WTC11 (cell line): Measurements from ENCODE around the gene MAPRE2. TPM values are rescaled to one million over a fixed set of nuclear protein-coding genes. Genes with fewer than 3 reads are reported as not detected.

Experiments
- ATAC-seq: fragments of 200-7000 bp; cut with Tn5 transposase; 2 replicates; pipeline ENCODE4 v1.10.0; 2021; ENCODE audit warnings: mild to moderate bottlenecking, moderate library complexity
- CTCF ChIA-PET: fragments of 300-600 bp; sonication (Branson Sonifier 250); formaldehyde crosslinking; loops from one replicate; lab custom pipeline; 2021; ENCODE audit warnings: antibody characterized with exemption; lab: Charles Lee
- POLR2A ChIA-PET: fragments of 350-600 bp; sonication (Branson Sonifier 250); formaldehyde crosslinking; loops from one replicate; lab custom pipeline; 2021; ENCODE audit warnings: antibody characterized with exemption; lab: Charles Lee
- DNase-seq: peaks from one replicate; pipeline ENCODE4 v3.0.0; 2021; ENCODE audit warnings: low spot score
- H3K27ac Mint-ChIP-seq: 2 replicates; pipeline ENCODE4 v1.8.0; 2021; ENCODE audit warnings: mixed read lengths
- H3K27me3 Mint-ChIP-seq: 2 replicates; pipeline ENCODE4 v1.8.0; 2021; ENCODE audit warnings: low read depth, mild to moderate bottlenecking, moderate library complexity, mixed read lengths
- H3K36me3 Mint-ChIP-seq: 2 replicates; pipeline ENCODE4 v1.8.0; 2021; ENCODE audit warnings: mixed read lengths
- H3K4me1 Mint-ChIP-seq: 2 replicates; pipeline ENCODE4 v1.8.0; 2022; ENCODE audit warnings: mixed read lengths
- H3K4me3 Mint-ChIP-seq: 2 replicates; pipeline ENCODE4 v1.8.0; 2021; ENCODE audit warnings: mild to moderate bottlenecking, moderate library complexity, mixed read lengths
- H3K9me3 Mint-ChIP-seq: 2 replicates; pipeline ENCODE4 v1.8.0; 2021; ENCODE audit warnings: mixed read lengths
- AFF4 ChIP-seq: sonication (generic); formaldehyde crosslinking; IDR thresholded peaks from 2 replicates; pipeline ENCODE4 v1.8.1; 2023; ENCODE audit warnings: mild to moderate bottlenecking, missing genetic modification reagents, borderline replicate concordance
- CBFB ChIP-seq: sonication (generic); formaldehyde crosslinking; IDR thresholded peaks from 2 replicates; pipeline ENCODE4 v1.8.1; 2022; ENCODE audit warnings: mild to moderate bottlenecking, low read depth, missing genetic modification reagents
- EMX1 ChIP-seq: fragments of 250-450 bp; sonication (Bioruptor Pico); IDR thresholded peaks from 2 replicates; pipeline ENCODE4 v1.8.0; 2021; ENCODE audit warnings: mild to moderate bottlenecking
- ERG ChIP-seq: fragments of 250-450 bp; sonication (Bioruptor Pico); IDR thresholded peaks from 2 replicates; pipeline ENCODE4 v1.8.0; 2021; ENCODE audit warnings: mild to moderate bottlenecking
- FOXP1 ChIP-seq: sonication (generic); formaldehyde crosslinking; IDR thresholded peaks from 2 replicates; pipeline ENCODE4 v1.8.0; 2022; ENCODE audit warnings: missing genetic modification reagents, mild to moderate bottlenecking, moderate library complexity, borderline replicate concordance
- GTF2I ChIP-seq: fragments of 250-450 bp; sonication (Bioruptor Pico); conservative IDR thresholded peaks from 2 replicates; pipeline ENCODE4 v1.4.0; 2021; ENCODE audit warnings: mild to moderate bottlenecking
- HMGA2 ChIP-seq: fragments of 250-450 bp; sonication (Bioruptor Pico); IDR thresholded peaks from 2 replicates; pipeline ENCODE4 v1.4.0; 2021; ENCODE audit warnings: mild to moderate bottlenecking, moderate library complexity
- IRF1 ChIP-seq: sonication (generic); formaldehyde crosslinking; IDR thresholded peaks from 2 replicates; pipeline ENCODE4 v1.8.0; 2023; ENCODE audit warnings: missing genetic modification reagents
- JUN ChIP-seq: sonication (generic); formaldehyde crosslinking; IDR thresholded peaks from 2 replicates; pipeline ENCODE4 v1.8.0; 2023; ENCODE audit warnings: mild to moderate bottlenecking, missing genetic modification reagents
- KAT7 ChIP-seq: sonication (generic); formaldehyde crosslinking; IDR thresholded peaks from 2 replicates; pipeline ENCODE4 v1.8.1; 2023; ENCODE audit warnings: missing genetic modification reagents, mild to moderate bottlenecking, borderline replicate concordance
- MXD4 ChIP-seq: fragments of 250-450 bp; sonication (Bioruptor Pico); IDR thresholded peaks from 2 replicates; pipeline ENCODE4 v1.8.0; 2021; ENCODE audit warnings: mild to moderate bottlenecking, moderate library complexity, borderline replicate concordance
- NFATC4 ChIP-seq: fragments of 250-450 bp; sonication (Bioruptor Pico); IDR thresholded peaks from 2 replicates; pipeline ENCODE4 v1.9.0; 2021; ENCODE audit warnings: mild to moderate bottlenecking
- TEAD4 ChIP-seq: sonication (generic); formaldehyde crosslinking; IDR thresholded peaks from 2 replicates; pipeline ENCODE4 v1.8.0; 2022; ENCODE audit warnings: mild to moderate bottlenecking, missing genetic modification reagents
- ZNF219 ChIP-seq: sonication (generic); formaldehyde crosslinking; IDR thresholded peaks from 2 replicates; pipeline ENCODE4 v1.8.0; 2023; ENCODE audit warnings: missing genetic modification reagents, mild to moderate bottlenecking, borderline replicate concordance
- ZNF281 ChIP-seq: sonication (generic); formaldehyde crosslinking; IDR thresholded peaks from 2 replicates; pipeline ENCODE4 v1.8.0; 2023; ENCODE audit warnings: mild to moderate bottlenecking, missing genetic modification reagents
- ZNF425 ChIP-seq: fragments of 250-450 bp; sonication (Bioruptor Pico); conservative IDR thresholded peaks from 2 replicates; pipeline ENCODE4 v1.9.0; 2021; ENCODE audit warnings: mild to moderate bottlenecking
- ZSCAN18 ChIP-seq: fragments of 250-450 bp; sonication (Bioruptor Pico); IDR thresholded peaks from 2 replicates; pipeline ENCODE4 v2.1.2; 2022; ENCODE audit warnings: mild to moderate bottlenecking, moderate library complexity
- total RNA-seq: library from RNA; stranded (reverse); gene quantifications from 3 replicates; pipeline ENCODE4 v1.2.3, GENCODE V29; 2021

The MAPRE2 gene
- total RNA-seq, 1 experiment from 2014 or later, result 20.4 TPM

- ATAC-seq, result no peak
- ChIA-PET CTCF (interaction anchor here (0.7 to 1.5 kb wide), 2 partner anchors 30 to 31 kb away, joined by 3 to 5 read pairs; no protein-coding TSS in a partner anchor), POLR2A (no interaction called here)
- no peak overlapping the region for H3K27ac Mint-ChIP-seq
- TF ChIP-seq ZSCAN18 (no peak), ZNF219 (CRISPR knock-in tag) (no peak), FOXP1 (CRISPR knock-in tag) (no peak), TEAD4 (CRISPR knock-in tag) (no peak), ERG (CRISPR knock-in tag) (no peak), EMX1 (CRISPR knock-in tag) (no peak), ZNF281 (no peak), ZNF425 (no peak), JUN (no peak), CBFB (CRISPR knock-in tag) (no peak)
- H3K9me3 Mint-ChIP-seq, result peaks cover 23% of the 10 kb centered on the region
- no peaks in the 10 kb centered on the region; the same call in 1 of the 2 replicates for H3K27me3 Mint-ChIP-seq
- 0 out of 2 replicates have a peak, but pooled peaks cover 2% of the 10 kb centered on the region for H3K4me1 Mint-ChIP-seq
- DNase-seq, result no peak
- no peak overlapping the region for H3K4me3 Mint-ChIP-seq
- H3K36me3 Mint-ChIP-seq, result no peaks in the 10 kb centered on the region
Measured at GRCh38 chr18:35112696-35113095, 71.5 kb downstream of the MAPRE2 start.

GRCh38 chr18:35114305-35114704 lies 73.1 kb downstream of the MAPRE2 start:
- Mint-ChIP-seq H3K27me3 (no peaks in the 10 kb centered on the region; the same call in 1 of the 2 replicates), H3K4me1 (peaks cover 14% of the 10 kb centered on the region), H3K4me3 (no peak overlapping the region), H3K27ac (no peak overlapping the region), H3K36me3 (no peaks in the 10 kb centered on the region), H3K9me3 (peaks cover 20% of the 10 kb centered on the region)
- no peak for TF ChIP-seq IRF1 (CRISPR knock-in tag)
- DNase-seq, result no peak
- ATAC-seq, result no peak
- POLR2A ChIA-PET, result no interaction called here
- CTCF ChIA-PET, result interaction anchor here (1.0 to 1.2 kb wide), 2 partner anchors 13 to 29 kb away, joined by 3 to 4 read pairs; no protein-coding TSS in a partner anchor

- Mint-ChIP-seq H3K27me3 (no peaks in the 10 kb centered on the region; the same call in 1 of the 2 replicates), H3K4me1 (peaks cover 14% of the 10 kb centered on the region), H3K27ac (no peak overlapping the region), H3K4me3 (no peak overlapping the region), H3K36me3 (no peaks in the 10 kb centered on the region), H3K9me3 (peaks cover 12% of the 10 kb centered on the region)
- POLR2A ChIA-PET, result no interaction called here
- CTCF ChIA-PET, result interaction anchor here (1.1 kb wide), 1 partner anchor 10 kb away, joined by 3 read pairs; no protein-coding TSS in a partner anchor
- ATAC-seq, result no peak
- DNase-seq, result no peak
- TF ChIP-seq IRF1 (CRISPR knock-in tag) (no peak), MXD4 (CRISPR knock-in tag) (no peak), KAT7 (CRISPR knock-in tag) (no peak), NFATC4 (CRISPR knock-in tag) (no peak), GTF2I (CRISPR knock-in tag) (no peak), AFF4 (CRISPR knock-in tag) (no peak), HMGA2 (no peak)
Measured at GRCh38 chr18:35116784-35117318, 75.6 kb downstream of the MAPRE2 start.
